Temporal lobe (tissue), 2 donors: ENCODE results near the gene ATP2A2. TPM values are rescaled to one million over a fixed set of nuclear protein-coding genes. Genes with fewer than 3 reads are reported as not detected.

Experiments used
- small RNA-seq: library from RNA; depleted of rRNA; stranded (forward); fragments of <200 nt; gene quantifications from one replicate; pipeline ENCODE3, GENCODE V24; 2014; ENCODE audit warnings: low replicate concordance
- total RNA-seq: library from RNA; depleted of rRNA; stranded (reverse); fragments of >200 nt; gene quantifications from one replicate; pipeline ENCODE4 v1.2.3, GENCODE V29; 2014

Gene ATP2A2
- total RNA-seq, 1 donor from 2014 or later, result 169 TPM

Small RNA genes lying within 50 kb of the gene (small RNA-seq; reads per million reads assigned to genes)
- gene RN7SL769P, result not detected

Other genes with a start within 250 kb of the ATP2A2 start
- gene C12orf76, start 232.7 kb upstream of the ATP2A2 start, total RNA-seq, result 62.4 TPM
- 81.6 TPM for gene IFT81, start 156.9 kb upstream of the ATP2A2 start, total RNA-seq
- 32.0 TPM for gene ANAPC7, start 122.5 kb downstream of the ATP2A2 start, total RNA-seq
- gene ARPC3, start 169.1 kb downstream of the ATP2A2 start, total RNA-seq, result 89.2 TPM
- gene GPN3, start 187.0 kb downstream of the ATP2A2 start, total RNA-seq, result 15.2 TPM
- gene FAM216A, start 187.6 kb downstream of the ATP2A2 start, total RNA-seq, result 22.9 TPM
- 74.0 TPM for gene VPS29, start 220.9 kb downstream of the ATP2A2 start, total RNA-seq
- 0.74 TPM for gene RAD9B, start 221.1 kb downstream of the ATP2A2 start, total RNA-seq